Loucy (cell line): ENCODE results near the gene ASIC4.

ENCODE experiments used
- EZH2phosphoT487 ChIP-seq: fragments of 200-600 bp; IDR thresholded peaks from 2 replicates; pipeline ENCODE4 v1.6.1; 2018; ENCODE audit warnings: antibody characterized with exemption, mild to moderate bottlenecking, moderate library complexity, borderline replicate concordance
- TF ChIP-seq, protein P1 (sequence below): fragments of 200-600 bp; sonication (generic); conservative IDR thresholded peaks from 2 replicates; pipeline ENCODE4 v1.5.1; 2014; ENCODE audit warnings: mild to moderate bottlenecking, antibody characterized with exemption, low read length

DNA sequence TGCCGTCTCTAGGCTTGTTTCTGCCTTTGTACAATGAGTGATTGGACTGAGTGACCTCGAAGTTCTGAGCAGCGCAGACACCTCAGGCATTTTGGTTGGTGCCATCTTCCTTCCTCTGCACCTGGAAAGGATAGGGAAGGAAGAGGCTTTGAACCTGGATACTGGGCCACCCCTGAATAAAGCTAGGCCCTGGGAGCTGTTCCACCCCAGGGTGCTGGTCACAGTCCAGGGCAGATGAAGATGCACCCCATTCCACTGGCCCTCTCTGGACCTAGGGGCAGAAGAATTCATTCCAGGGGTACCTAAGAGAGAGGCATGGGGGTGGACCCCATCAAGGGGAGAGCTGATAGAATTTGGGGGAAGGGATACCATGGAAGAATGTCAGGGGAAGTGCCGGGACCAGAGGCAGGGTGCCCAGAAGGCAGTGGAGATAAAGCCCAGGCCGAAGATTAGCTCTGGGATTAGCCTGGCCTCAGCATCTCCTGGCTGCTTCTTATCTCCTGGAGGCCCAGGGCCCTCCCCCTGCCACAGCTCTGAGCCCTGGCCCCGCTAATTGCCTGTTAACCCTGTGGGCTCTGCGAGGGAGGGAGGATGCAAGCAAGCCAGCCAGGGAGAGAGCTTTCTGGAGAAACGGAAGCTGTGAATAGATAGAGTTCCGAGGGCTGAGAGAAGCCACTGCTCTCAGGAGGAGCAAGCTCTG is 11.4 kb downstream of the ASIC4 start:
- TF ChIP-seq, protein P1, sequence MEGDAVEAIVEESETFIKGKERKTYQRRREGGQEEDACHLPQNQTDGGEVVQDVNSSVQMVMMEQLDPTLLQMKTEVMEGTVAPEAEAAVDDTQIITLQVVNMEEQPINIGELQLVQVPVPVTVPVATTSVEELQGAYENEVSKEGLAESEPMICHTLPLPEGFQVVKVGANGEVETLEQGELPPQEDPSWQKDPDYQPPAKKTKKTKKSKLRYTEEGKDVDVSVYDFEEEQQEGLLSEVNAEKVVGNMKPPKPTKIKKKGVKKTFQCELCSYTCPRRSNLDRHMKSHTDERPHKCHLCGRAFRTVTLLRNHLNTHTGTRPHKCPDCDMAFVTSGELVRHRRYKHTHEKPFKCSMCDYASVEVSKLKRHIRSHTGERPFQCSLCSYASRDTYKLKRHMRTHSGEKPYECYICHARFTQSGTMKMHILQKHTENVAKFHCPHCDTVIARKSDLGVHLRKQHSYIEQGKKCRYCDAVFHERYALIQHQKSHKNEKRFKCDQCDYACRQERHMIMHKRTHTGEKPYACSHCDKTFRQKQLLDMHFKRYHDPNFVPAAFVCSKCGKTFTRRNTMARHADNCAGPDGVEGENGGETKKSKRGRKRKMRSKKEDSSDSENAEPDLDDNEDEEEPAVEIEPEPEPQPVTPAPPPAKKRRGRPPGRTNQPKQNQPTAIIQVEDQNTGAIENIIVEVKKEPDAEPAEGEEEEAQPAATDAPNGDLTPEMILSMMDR: no peak
- no peak for TF ChIP-seq EZH2phosphoT487
